GM12872 (cell line): ENCODE measurements around the gene PLXDC2.

Experiments
- TF ChIP-seq, protein P1 (sequence below): IDR thresholded peaks from 3 replicates; pipeline ENCODE4 v1.5.1; 2011; ENCODE audit warnings: low read depth, mild to moderate bottlenecking, low read length, moderate library complexity; ENCODE audit not compliant: insufficient read depth

Gene PLXDC2

DNA sequence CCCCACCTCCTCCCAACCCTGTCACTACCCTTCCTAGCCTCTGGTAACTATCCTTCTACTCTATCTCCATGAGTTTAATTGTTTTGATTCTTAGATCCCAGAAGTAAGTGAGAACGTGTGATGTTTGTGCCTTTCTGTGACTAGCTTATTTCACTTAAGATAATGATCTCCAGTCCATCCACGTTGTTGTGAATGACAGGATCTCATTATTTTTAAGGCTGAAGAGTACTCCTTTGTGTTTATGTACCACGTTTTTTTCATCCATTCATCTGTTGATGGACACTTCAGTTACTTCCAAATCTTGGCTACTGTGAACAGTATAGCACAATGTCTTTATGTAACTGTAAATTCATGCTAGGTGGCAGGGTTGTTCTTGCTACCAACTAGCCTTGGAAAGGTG lies 461.6 kb downstream of the PLXDC2 start:
- TF ChIP-seq, protein P1, sequence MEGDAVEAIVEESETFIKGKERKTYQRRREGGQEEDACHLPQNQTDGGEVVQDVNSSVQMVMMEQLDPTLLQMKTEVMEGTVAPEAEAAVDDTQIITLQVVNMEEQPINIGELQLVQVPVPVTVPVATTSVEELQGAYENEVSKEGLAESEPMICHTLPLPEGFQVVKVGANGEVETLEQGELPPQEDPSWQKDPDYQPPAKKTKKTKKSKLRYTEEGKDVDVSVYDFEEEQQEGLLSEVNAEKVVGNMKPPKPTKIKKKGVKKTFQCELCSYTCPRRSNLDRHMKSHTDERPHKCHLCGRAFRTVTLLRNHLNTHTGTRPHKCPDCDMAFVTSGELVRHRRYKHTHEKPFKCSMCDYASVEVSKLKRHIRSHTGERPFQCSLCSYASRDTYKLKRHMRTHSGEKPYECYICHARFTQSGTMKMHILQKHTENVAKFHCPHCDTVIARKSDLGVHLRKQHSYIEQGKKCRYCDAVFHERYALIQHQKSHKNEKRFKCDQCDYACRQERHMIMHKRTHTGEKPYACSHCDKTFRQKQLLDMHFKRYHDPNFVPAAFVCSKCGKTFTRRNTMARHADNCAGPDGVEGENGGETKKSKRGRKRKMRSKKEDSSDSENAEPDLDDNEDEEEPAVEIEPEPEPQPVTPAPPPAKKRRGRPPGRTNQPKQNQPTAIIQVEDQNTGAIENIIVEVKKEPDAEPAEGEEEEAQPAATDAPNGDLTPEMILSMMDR, result no peak

GRCh38 chr10:20281579-20281978 lies 465.3 kb downstream of the PLXDC2 start:
- TF ChIP-seq, protein P1, result no peak

- TF ChIP-seq, protein P1, result no peak
Measured at GRCh38 chr10:20287586-20287985, 471.4 kb downstream of the PLXDC2 start.

- TF ChIP-seq, protein P1, result no peak
Measured at GRCh38 chr10:20288060-20288459, 471.8 kb downstream of the PLXDC2 start.

DNA sequence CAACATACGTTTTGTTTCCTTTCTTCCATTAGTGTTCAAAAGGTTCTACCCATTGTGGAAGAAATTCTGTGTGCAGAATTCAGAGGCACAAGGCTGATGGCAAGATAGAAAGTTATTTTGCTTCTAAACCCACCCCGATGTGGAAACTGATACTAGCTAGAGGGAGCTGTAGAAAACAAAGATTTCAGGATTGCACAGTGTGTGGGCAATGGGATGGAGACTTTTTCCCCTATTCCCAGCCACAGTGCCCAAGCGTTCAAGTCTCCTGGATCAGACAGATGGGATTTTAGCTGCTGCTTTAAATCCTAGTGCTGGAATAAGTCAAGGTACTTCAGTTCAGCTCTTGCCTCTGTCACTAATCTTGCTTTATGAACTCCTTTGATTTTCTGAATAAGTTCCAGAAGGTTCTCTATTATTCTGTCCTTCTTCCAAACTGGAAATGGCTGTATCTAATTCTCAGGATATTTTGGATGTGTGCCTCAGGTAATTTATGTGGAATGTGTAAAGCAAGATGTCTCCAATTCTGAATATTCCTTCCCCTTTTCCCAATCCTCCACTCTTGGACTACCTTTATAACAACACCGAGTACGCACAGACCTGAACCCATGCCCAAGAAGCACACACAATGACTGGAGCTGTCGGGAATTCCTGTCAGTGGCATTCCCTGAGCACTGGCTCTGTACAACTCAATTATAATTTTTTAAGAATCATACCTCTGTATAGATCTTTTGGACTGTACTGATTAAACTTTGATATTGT lies 473.0 kb downstream of the PLXDC2 start:
- TF ChIP-seq, protein P1, result no peak

DNA sequence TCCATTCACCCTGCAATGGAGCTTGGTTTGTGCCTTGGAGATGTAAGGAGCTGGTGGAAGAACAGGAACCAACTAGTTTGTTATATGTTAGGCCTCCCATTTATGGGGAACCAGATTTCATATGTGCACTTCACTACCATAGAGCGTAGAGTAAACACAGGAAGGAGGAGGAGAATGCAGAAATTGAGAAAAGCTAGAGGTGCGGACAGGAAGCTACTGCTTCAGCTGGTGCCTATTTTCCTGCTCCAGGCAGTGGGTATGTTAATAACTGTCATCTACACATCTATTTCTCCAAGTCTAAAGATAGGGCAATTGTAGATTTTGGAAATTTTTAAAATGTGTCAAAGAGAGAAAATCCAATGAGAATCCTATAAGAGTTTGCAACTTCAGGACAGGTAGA lies 482.2 kb downstream of the PLXDC2 start:
- TF ChIP-seq, protein P1, result no peak

DNA sequence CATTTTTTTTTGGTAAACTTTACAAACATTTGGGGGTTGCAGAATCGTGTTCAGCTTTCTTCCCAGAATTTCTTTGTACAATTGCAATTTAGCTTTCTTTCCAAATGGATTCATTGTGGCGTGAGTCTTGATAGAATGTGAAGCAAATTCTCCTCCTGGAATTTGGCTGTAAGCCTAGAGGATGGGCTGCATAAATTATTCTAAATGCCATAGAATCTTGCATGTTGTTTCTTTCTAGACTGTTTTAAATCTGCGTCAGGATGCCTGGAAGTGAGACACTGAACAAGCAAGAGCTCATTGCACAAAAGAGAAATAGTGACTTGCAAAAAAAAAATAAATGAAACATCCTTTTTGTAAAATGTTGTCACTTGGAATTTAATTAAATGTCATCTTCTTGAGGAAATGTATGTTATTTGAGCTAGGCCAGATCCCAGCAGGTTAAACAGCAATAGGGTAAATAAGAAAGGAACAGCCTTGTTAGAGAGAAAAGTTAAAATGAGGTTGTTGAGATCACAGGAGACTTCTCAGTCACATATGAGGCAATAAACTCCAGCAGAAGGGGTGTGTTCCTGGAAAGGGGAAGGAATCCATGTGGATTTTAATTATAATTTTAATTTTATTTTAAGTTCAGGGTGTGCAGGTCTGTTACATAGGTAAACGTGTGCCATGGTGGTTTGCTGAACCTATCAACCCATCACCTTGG lies 483.0 kb downstream of the PLXDC2 start:
- TF ChIP-seq, protein P1, result no peak
